Dermis blood vessel endothelial cell (primary cell): Measurements from ENCODE around the gene ENG. TPM values are rescaled to one million over a fixed set of nuclear protein-coding genes. Genes with fewer than 3 reads are reported as not detected.
"Not testable (repeated sequence)": the region's sequence is repeated elsewhere in the genome, so short reads cannot be mapped to it uniquely, and the experiment has no call there.

Experiments
- DNase-seq: peaks from one replicate; pipeline ENCODE4 v3.0.0; 2010
- total RNA-seq: library from RNA; depleted of rRNA; stranded (reverse); fragments of >200 nt; gene quantifications from 2 replicates; pipeline ENCODE4 v1.2.3, GENCODE V29; 2014

Gene ENG
- total RNA-seq, 1 donor from 2014 or later: 84.2 TPM

DNA sequence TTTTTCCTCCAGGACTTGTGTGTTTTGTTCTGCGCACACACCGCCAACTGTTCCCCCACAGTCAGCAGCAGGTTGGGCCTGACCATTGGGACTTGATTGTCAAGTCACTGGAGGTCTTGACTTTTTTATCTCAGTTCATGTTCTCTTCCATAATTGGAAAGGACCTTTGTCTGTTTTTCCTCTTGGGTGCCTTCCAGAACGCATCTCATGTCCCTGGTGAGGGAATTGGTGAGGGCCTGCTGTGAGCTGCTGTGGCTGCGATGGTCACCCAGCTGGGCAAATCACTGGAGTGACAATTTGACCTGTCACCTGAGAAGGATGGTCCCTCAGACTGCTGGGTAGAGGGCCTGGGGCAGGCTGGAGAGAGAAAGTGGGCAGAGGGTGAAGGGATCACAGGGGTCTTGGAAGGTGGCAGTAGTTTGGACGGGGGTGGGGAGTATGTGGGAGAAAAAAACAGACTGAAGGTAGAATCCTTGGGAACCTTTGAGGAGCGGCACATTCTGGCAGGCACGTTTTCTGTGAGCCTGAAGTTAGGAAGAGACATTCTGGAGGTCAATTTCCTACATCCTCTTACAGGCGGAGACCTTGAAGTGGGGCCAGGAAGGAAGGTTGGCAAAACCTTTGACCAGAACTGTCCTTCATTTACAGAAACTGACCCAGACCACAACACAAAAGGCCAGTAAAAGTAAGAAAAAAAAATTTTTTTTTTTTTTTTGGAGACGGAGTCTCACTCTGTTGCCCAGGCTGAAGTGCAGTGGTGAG lies 64.2 kb downstream of the ENG start:
- no peak for DNase-seq

DNA sequence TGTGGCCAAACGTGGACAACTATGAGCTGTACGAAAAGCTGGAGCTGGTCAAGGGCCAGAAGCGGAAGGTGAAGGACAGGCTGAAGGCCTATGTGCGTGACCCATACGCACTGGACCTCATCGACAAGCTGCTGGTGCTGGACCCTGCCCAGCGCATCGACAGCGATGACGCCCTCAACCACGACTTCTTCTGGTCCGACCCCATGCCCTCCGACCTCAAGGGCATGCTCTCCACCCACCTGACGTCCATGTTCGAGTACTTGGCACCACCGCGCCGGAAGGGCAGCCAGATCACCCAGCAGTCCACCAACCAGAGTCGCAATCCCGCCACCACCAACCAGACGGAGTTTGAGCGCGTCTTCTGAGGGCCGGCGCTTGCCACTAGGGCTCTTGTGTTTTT lies 65.3 kb downstream of the ENG start:
- DNase-seq: no peak

DNA sequence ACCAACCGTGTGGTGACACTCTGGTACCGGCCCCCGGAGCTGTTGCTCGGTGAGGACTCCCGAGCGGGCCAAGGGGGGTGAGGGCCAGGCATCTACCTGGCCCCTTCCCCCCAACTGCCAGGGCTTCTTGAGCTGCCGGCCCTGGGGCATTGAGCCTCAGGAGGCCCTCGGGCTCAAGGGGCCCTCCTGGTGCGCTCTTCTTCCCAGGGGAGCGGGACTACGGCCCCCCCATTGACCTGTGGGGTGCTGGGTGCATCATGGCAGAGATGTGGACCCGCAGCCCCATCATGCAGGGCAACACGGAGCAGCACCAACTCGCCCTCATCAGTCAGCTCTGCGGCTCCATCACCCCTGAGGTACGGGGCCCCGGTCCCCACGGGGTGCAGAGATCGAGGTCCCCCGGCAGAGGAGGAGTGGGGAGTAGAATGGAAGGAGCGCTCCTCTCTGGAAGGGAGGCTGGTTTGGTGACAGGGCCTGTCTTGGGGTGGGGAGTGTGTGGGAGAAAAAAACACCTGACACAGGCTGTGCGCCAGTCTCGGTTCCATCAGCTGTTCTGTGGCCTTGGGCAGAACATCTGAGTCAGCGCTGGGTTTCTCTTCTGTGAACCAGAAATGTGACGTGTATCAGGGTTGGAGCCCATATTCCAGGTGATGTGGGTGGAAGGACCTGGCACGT lies 66.0 kb downstream of the ENG start:
- DNase-seq: no peak

DNA sequence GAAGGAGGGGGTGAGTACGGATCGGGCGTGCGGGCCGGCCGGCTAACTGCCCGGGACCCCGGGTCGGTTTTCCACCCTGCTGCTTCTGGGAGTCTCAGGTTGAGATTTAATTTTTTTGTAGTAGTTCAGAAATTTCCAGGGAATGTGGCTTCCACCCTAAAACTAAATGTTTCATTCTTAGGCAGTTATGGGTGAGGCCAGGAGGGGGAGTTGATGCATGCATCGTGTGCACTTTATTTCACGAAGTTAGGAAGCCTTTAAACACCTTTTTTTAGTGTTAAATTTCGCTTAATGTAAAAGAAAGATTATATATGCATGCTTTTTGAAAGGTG lies 67.7 kb downstream of the ENG start:
- DNase-seq: peak; percentile 49

DNA sequence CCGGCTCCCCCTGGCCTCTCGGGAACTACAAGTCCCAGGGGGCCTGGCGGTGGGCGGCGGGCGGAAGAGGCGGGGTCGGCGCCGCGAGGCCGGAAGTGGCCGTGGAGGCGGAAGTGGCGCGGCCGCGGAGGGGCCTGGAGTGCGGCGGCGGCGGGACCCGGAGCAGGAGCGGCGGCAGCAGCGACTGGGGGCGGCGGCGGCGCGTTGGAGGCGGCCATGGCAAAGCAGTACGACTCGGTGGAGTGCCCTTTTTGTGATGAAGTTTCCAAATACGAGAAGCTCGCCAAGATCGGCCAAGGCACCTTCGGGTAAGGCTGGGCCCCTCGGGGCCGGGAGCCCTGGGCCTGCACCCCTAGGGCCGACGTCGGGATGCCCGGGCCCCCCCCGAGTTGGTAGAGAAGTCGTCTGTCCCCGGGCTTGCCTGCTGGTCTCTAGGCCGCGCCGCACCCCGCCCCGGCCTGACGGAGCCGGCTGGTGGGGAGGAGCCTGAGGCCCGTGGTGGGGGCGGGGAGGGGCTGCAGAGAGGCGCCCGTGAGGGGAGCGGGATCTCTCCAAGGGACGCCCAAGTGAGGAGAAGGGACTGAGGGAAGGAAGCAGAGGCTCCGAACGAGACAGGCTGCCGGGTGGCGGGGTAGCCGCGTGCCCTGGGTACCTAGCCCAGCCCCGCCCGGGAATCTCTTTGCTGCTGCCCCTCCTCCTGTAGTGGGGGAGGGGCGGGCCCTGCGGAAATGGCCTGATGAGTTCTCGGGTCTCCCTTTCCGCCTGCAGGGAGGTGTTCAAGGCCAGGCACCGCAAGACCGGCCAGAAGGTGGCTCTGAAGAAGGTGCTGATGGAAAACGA lies 68.3 kb downstream of the ENG start, which contains the start of gene CDK9:
Gene CDK9 (plus strand): TSS at position 102 of the 840 bp plus-strand sequence. CDS start 115 bp downstream, at position 217.
- DNase-seq: peak; percentile 94

DNA sequence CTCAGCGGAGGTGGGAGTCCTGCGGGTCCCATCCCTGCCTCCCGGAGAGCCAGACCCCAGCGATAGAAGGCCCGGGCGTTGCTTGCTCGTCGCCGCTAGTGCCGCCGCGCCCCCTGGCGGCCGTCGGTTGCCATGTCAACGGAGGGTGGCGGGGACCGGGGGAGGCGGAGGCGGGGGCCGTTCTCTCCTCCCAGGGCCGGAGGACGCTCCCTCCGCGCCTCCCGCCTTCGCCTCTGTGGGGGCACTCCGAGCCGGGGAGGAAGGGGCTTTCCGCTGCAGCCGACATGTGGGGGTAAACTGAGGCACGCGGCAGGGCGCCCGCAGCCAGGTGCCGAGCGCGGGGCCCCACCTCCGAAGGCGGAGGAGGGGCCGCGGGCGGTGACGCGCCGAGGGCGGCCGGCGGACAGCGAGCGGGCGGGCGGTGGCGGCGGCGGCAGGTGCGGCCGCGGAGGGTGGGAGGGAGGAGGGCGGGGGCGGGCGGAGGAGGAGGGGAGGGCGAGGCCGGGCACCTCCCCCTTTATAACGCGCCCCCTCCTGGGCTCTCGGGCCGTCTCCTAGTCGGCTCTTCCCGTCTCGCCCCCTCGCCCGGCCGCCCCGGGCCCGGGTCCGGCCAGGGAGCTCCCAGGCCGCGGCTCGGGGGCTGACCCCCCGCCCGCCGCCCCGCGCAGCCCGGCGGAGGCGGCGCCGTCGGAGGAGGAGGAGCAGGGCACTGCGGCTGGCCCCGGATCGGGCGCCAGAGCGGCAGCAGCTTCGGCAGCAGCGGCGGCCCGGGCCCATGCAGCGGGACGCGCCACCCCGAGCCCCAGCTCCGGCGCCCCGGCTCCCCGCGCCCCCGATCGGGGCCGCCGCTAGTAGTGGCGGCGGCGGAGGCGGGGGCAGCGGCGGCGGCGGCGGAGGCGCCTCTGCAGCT lies 69.2 kb downstream of the ENG start:
- peak; percentile 93 for DNase-seq

DNA sequence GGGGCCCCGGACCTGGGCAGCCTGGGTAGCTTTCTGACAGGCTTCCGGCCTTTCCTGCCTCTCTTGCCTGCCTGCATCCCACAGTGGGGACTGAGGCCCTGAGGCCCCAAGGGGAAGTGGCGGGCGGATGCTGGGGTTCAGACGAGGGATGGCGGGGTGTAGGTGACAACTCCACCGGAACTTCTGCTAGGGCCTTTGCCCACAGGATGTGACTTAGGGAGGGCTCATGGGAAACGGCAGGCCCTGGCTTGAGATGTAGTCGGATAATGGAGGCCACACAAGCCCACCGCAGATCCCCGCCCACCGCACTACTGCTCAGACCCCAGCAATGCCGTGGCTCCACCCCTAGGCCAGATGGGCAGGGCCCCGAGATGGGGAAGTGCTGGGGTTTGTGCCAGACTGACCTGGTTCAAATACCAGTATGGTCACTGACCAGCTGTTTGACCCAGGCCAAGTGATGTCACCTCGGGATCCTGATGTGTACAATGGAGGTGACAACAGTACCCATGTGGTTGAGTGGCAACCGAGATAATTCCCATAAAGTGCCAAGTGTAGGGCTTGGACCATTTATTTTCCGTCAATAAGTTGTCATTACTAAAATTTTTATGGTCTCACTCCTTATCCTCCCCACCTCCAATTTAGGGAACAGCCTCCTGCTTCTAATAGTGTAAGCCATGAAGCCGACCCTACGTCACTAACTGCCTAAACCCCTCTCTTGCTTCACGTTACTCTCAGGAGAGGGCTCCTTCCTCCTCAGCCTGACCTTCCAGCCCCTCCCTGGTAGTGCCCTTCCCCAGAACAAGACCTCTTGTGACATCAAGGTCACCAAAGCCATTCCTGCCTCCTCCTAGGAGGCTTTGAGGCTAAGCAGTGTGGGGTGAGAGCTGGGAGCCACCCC lies 71.1 kb downstream of the ENG start:
- peak; percentile 58 for DNase-seq

DNA sequence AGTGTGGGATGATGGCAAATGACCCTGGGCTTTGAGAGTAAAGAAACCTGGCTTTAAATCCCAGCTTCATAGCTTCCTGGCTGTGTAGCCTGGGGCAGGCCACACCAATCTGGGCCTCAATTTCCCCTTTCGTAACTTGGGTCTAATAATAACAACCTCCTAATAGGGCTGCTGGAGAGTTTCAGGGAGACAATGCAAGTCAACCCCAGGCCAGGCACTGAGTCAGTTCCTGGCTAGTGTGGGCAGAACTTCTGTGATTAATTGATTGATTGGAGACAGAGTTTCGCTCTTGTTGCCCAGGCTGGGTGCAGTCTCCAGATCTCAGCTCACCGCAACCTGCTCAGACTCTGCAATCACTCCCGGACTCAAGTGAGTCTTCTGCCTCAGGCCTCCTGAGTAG lies 72.7 kb downstream of the ENG start:
- DNase-seq: peak; percentile 66

DNA sequence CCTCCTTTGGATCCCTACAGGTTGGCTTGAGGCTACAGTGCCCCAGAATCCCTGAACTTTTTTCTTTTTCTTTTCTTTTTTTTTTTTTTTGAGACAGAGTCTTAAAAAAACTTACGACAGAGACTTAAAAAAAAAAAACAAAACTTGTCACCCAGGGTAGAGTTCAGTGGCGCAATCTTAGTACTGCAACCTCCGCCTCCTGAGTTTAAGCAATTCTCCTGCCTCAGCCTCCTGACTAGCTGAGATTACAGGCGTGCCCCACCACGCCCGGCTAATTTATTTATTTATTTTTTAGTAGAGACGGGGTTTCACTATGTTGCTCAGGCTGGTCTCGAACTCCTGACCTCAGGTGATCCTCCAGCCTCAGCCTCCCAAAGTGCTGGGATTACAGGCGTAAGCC lies 73.5 kb downstream of the ENG start:
- DNase-seq: not testable (repeated sequence)

DNA sequence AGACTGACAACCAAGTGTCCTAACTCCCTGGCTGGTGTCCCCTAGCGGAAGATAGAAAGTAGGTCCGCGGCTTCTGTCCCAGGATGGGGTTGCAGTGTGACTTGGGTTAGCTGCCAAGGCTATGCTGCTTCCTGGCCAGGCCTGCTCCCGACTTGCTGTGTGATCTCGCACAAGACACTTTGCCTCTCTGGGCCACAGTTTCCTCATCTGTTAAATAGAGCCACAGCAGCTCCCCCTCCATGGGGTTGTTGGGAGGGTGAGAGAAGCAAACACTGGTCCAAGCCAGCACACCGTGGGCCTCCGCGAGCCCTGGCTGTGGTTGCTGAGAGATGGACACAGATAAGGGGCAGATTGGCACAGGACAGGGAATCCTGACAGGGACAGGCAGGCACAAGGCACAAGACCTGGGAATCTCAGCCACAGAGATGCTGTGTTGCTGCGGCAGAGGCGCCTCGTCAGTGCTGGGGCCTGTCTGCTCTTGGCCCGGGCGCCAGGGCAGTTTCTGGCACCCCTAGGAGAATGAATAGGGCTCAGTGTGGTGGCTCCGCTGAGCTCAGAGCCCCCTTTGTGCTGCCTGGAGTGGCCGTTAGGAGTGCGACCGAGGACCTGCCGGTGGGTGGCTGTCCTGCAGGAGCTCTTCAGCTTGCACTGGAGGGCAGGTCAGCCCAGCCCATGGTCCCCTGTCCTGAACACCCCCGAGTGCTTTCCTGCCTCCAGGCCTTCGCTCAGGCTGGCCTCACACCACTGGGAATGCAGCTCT lies 74.2 kb downstream of the ENG start:
- DNase-seq: no peak

DNA sequence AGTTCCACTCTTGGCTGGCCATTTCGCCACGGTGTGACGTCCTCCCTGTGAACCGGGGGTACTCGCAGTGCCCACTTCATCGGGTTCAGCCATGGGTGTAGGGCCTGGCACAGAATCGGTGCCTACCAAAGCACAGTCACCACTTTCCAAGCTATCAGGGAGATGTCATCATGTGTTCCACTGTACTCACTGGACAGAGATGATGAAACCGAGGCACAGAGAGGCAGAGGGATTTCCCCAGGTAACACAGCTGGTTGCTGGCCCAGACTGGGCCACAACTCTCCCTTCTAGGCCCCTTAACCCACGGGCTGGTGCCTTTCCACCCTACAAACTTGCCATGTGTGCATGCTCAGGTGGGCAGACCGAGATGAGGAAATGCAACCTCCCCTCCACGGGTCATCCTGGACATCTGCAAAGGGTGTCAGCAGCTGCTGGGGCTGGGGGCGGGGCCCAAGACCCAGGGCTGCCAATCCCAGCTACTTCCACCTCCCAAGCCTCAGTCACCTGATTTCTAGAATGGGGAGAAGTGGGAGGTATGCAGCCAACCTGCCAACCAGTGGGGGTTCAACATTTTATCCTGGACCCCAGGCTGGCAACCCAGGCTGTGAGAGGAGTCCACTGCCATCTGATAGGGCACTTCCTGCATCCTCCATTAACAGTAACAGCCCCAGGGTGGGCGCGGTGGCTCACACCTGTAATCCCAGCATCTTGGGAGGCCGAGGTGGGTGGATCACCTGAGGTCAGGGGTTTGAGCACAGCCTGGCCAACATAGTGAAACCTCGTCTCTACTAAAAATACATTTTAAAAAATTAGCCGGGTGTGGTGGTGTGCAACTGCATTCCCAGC lies 75.1 kb downstream of the ENG start:
- no peak for DNase-seq

DNA sequence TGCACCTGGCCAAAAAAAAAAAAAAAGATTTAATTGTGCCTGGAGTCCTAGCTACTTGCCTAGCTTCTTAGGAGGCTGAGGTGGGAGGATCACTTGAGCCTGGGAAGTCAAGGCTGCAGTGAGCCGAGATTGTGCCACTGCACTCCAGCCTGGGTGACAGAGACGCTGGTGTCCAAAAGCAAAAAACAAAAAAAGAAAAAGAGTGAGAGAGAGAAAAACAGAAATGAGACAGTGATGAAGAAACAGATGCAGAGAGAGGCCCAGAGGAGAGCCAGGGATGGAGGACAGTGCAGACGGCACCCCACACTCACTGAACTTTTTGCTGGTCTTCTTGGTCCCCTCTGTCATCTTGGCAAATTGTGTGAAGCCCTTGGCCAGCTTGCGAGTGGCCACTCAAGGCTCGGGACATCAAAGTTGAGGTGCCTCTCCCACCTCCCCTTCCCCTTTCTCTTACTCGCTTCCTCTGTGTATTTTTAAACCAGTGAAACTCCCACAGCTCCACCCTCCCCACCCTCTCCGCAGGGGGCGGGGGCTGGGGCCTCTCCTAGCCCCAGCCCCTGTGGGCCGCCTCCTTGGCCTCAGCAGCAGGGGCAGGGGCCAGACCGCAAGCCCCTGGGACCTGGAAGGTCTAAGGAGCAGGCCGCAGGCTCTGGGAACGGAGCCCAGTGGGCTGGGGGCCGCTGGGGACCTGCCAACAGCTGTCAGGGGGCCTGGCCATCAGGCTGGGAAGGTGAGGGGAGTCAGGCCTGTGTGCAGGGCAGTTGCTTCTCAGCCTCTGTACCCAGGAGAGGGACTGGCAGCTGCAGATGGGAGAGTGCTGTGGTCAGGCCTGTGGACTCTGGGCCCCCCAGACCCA lies 76.0 kb downstream of the ENG start, which contains the start of gene SH2D3C:
Gene SH2D3C (minus strand): TSS at position 387 of the 856 bp plus-strand sequence. CDS start 39 bp downstream, at position 348.
- no peak for DNase-seq

DNA sequence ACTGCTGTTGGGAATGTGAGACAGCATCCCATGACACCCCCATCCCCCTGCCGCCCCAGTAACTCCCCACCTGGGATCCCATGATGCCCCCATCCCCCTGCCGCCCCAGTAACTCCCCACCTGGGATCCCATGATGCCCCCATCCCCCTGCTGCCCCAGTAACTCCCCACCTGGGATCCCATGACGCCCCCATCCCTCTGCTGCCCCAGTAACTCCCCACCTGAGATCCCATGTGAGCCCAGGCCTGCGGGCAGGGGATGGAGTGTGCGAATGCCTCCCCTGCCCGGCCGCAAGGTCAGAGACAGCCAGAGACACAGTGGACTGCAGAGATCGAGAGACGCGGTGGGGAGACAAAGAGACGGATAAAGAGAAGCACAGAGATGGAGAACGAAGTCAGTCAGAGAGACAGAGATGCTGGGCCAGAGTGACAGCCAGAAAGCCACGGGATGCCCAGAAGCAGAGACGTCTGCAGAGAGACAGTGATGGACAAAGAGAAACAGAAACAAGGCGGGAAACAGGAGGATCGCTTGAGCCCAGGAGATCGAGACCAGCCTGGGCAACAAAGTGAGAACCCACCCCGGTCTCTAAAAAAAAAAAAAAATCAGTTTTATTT lies 77.0 kb downstream of the ENG start:
- no peak for DNase-seq

DNA sequence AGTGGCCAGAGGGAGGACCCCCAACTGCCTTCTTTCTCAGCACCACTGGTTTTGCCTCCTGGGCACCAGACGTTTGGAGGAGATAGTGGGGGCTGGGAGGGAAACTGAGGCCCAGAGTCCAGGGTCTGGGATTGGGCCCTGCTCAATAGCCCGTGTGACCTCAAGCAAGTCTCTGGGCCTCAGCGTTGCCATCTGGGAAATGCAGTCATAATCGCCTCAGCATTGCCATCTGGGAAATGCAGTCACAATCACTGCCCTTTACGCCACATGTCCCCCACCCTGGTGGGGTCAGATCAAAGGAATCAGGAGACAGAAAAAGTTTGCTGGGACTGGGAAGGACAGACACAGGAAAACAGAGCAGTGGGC lies 77.6 kb downstream of the ENG start:
- no peak for DNase-seq

DNA sequence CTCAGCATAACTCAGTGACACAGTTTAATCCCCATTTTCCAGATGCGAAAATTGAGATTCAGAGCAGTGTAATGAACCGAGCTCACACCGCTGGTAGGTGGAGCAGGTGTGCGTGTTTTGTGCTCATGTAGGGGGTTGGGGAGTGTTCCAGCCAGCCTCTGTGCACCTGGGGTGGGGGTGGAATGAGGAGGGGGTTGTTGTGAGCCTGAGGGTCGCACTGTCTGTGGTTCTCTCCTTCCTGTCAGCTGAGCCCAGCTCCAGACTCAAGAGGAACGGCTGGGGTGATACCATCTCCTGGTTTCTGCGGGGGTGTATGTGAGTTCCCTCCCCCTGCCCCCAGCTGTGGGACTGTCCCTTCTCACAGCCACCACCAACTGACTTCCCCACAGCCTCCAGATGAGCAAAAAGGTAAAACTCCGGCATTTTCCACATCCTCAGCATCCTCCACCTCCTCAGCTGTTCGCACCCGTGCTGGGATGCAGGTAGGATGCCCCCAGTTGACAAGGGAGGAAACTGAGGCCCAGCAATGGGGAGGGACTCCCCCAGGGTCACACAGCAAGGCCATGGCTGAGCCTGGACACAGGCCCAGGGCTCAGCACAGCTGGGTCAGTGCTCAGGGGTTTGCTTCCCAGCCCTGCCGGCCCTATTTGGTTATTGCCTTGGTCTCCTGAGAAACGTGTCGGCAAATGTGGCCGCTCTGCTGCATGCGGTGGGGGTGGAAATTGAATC lies 78.1 kb downstream of the ENG start:
- no peak for DNase-seq

DNA sequence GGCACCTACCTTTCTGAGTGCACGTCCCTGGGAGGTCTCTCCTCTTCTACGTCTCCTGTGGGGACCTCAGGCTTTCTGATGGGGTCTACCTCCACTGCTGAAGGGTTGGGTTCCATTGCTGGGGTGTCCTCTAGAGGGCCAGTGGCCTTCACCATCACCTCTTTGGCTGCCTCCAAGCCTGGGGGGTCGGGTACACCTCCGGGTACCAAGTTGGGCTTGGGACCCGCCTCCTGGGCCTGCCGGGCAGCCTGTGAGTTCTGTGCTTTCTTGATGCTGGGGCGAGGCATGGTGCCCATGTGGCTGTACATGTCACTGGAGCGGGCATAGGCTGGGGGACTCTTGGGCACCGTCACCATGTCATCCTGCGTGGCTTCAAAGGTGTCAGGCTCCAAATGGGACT lies 80.5 kb downstream of the ENG start:
- no peak for DNase-seq

DNA sequence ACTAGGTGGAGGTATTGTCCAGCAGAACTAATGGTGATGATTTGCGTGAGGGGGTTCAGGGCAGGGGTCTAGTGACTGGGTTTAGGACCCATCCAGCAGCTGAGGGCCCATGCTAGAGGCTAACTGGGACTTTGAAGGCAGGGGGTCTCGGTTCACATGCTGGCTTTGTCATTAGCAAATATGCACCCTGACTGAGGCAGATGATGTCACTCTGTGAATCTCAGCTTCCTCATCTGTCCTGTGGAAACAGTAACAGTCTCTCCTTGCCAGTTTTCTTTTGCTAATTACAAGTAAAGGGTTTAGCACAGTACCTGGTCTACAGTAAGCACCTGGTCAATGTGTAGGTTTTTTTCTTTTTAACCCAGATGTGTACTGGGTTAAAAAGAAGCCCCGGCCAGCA lies 81.2 kb downstream of the ENG start:
- no peak for DNase-seq
